Measurements from ENCODE around the gene SLC23A3.

SLC23A3 gene, protein sequence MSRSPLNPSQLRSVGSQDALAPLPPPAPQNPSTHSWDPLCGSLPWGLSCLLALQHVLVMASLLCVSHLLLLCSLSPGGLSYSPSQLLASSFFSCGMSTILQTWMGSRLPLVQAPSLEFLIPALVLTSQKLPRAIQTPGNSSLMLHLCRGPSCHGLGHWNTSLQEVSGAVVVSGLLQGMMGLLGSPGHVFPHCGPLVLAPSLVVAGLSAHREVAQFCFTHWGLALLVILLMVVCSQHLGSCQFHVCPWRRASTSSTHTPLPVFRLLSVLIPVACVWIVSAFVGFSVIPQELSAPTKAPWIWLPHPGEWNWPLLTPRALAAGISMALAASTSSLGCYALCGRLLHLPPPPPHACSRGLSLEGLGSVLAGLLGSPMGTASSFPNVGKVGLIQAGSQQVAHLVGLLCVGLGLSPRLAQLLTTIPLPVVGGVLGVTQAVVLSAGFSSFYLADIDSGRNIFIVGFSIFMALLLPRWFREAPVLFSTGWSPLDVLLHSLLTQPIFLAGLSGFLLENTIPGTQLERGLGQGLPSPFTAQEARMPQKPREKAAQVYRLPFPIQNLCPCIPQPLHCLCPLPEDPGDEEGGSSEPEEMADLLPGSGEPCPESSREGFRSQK

DNA sequence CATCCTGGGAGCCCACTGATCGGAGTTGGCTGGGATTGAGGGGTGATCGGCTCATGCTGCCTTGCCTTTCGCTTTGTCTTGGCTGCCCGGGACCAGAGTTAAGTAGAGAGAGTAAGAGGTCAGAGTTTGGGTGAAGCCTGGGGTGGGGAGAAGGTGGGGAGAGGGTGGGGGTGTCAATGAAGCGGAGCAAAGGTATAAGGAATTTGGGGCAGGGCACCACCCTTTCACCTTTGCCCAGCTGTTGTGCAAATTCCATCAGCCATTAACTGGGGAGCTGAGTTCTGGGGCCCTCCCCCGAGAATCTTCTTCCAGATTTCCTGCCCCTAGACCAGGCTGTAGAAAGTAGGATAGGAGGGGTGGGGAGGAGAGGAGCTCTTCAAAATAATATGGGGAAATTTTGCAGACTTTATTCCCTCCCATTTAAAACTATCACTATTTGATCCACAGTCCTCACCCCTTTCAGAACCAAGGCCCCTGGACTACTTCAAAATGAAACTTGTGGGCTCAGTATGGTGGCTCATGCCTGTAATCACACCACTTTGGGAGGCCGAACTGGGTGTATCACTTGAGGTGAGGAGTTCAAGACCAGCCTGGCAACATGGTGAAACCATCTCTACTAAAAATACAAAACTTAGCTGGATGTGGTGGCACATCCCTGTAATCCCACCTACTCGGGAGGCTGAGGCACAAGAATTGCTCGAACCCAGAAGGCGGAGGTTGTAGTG, at the start of gene SLC23A3:
SLC23A3 (minus strand) TSS at position 100 of the 725 bp plus-strand sequence; CDS start at position 55, 45 bp downstream.
- DNase-seq: no peak

DNA sequence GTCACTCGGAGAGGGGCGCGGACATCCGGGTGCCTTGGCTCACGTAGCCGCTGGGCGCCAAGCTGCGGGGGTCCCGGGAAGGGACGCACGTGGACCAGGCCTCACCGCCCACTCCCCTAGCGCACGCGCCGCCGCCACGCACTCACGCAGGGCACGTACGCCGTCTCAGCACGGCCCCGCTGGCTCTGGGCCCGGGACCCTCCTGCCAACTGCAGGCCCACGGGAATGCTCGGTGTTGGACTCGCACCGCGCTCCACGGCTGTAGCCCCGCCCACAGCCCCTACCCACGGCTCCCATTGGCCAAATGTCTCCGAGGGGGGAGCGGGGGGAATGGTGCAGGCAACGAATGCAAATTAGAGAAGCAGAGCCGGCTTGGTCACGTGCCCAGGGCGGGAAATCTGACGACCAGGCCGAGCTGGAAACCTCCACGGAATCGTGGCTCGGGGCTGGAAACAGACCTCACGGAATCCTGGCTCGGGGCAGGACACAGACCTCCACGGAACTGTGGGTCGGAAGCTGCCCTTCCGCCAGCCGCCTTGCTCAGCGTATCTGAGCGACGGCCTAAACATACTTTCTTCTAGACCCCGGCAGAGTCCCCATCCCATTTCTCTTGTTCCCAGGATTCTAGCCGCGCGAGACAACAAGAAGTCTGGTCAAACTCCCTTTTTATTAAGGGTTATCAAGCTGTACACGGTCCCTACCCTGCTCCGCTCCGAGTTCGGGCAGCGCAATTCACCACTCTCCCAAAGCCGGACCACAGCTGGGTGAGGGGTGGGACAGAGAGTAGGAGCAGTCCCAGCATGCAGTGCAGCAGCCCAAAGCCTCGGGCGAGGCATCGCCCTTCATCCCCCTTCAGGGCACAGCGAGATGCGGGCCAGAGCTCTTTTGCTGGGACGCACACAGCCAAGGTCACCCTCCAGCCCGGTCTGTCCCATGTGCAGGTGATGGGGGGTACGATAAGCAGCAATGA, 49.2 kb upstream of the SLC23A3 start, which contains the start of gene ABCB6:
ABCB6 (minus strand) TSS at position 227 of the 970 bp plus-strand sequence. CDS start 285 bp downstream, outside the sequence.
- peak; percentile 88 for DNase-seq

DNA sequence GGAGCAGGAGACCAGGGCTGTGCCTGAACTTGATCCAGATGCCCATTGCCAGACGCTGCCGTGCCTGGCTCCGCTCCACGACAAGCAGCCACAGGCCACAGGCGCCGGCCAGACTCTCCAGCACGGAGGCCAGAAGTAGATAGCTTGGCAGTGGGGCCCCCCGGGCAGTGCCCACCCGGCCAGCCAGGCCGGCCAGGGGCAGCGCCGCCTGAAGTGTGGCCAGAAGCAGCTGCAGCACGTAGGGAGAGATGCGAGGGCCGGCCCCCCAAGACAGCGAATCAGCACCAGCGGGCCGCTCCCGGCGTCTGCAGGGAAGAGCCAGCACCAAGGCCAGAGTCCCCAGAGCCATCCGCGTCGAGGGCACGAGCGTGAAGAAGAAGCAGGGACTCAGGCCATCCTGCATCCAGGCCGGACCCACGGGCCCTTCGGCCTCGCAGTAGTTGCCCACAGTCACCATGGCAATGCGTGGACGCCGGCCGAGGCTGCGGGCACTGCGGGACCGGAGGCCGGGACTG, 48.4 kb upstream of the SLC23A3 start:
- peak; percentile 35 for DNase-seq

DNA sequence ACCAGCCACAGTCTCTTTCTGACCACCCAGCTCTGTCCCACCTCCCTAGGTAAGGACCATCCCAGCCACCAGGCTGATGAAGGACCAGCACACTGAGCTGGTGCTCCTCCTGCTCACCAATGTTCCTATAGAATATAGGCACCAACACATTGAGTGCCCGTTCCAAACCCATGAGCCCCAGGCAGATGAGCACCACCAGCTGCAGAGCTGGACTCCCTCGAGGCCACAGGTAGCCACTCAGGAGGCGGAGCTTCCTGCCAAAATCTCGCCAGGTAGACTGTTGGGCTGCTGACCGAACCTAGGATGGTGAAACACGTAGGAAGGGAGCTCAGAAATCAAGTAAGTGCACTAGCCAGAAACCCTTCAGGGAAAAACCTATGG, 46.7 kb upstream of the SLC23A3 start:
- DNase-seq: no peak

DNA sequence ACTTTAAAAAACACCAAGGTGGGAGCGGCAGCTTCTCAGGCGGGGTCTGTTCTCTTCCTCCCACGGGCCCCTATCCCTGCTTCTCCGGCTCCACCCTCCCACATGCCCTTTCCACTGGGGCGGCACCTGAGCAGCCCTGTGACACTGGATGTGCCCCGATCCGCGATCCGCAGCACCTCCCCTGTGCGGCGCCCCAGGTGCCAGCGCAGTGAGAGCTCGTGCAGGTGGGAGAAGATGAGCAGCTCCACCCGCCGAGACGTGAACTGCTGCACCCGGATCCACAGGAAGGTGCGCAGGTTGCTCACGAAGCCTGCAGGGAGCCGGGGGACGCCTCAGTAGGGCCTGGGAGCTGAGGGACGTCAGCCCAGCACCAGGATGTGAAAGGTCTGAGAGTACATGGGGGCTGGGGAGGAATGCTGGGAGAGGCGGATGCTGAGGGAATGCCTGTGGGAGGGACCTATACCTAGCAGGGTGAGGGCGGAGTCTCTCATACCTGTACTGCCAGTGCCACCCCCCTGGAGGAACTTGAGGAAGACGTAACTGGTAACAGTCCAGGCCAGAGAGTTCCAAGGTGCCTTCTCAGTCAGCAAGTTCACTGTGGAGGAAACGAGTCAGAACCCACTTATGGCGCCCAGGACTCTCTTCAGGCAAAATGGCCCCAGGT, 46.2 kb upstream of the SLC23A3 start:
- no peak for DNase-seq

DNA sequence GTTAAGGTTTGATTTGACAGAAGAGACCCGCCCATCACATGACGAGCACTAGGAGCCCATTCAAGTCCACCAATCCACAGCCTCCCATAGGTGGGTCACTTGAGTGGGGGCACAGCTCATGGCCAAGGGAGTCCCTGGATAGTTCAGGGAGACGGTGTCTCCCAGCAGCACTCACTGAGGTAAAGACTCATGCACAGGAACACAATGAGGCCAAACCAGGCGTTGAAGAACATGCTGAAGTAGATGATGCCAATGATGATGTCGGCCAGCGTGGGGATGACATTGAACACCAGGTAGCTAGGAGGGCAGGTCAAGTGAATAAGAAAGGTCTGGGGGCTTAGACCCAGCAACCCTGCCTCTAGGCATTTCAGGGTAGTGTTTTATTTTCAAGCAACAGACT, 45.0 kb upstream of the SLC23A3 start:
- DNase-seq: no peak

DNA sequence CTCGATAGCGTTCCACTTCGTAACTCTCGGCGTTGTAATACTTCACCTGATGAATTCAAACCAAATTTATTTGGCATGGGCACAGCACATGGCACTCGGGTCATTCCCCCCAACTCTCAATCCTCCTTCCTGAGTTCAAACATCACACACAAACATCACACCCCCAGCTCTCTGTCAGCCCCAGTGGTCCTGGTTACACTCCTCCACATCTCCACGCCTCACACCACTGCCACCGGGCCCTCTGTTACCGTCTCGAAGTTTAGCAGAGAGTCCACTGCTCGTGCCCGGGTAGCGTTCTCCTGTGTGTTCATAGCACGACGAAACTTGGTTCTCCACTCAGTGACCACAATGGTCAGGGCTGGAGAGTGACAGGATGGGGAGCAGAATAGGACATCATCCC, 44.3 kb upstream of the SLC23A3 start:
- no peak for DNase-seq

DNA sequence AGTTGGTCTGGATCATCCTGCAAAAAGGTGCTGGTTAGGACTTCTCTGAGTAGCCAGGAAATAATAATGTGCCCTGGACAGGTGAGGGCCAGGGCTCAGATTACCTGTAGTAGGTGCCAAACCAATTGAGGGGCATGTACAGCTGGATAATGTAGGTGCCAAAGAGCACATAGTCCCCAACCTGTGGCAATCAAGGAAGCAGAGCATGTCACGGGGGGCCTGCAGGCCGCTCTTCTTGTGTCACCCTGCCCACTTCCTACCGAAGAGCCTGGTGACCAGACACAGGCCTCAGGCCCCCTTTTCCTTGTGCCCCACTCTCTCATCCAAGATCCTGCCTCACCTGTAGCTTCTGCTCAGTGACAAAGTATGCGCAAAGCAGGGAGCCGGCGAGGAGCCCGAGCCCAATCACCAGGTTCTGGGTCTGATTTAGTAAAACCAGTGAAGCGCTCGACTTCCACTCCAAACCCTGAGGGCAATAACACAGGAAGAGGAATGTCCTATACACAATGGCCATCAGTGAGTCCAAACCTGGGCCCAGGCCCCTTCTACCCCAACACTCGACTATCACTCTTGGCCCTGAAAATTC, 43.8 kb upstream of the SLC23A3 start:
- DNase-seq: no peak

DNA sequence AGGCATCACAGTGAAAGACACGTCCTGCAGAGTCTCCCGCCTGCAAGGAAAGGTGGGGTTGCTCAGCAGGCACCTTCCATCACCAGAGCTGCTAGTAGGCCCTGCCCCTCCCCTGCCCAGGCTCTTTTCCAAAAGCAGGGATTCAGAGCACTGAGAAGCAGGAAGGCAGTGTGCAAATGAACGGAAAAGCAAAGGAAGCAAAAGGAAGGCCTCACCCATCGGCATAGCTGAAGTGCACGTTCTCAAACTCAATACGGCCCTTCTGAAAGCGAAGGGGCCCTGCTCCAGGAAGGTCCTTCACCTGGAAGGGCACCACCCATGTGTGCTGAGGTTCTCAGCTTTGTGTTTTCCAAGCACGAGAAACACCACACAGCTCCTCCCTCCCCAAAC, 43.2 kb upstream of the SLC23A3 start:
- DNase-seq: no peak

DNA sequence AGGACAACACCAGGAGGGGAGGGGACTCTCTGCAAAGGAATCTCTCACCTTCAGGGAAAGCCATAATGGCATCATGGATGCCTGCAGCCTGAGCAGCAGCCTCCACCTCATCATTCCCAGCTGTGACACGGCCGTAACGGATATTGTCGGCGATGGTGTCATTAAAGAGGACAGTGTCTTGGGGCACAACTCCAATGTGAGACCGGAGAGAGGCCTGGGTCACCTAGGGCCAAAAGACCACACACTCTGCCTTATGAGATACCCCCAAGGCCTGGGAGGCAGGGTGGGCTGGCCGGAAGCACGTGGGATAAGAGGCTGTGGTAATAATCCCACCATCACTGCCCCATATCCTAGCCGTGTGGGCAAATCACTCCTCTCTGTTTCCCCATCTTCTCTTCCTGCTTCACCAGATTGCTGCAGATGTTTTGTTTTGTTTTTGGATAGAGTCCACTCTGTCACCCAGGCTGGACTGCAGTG, 41.1 kb upstream of the SLC23A3 start:
- DNase-seq: no peak

DNA sequence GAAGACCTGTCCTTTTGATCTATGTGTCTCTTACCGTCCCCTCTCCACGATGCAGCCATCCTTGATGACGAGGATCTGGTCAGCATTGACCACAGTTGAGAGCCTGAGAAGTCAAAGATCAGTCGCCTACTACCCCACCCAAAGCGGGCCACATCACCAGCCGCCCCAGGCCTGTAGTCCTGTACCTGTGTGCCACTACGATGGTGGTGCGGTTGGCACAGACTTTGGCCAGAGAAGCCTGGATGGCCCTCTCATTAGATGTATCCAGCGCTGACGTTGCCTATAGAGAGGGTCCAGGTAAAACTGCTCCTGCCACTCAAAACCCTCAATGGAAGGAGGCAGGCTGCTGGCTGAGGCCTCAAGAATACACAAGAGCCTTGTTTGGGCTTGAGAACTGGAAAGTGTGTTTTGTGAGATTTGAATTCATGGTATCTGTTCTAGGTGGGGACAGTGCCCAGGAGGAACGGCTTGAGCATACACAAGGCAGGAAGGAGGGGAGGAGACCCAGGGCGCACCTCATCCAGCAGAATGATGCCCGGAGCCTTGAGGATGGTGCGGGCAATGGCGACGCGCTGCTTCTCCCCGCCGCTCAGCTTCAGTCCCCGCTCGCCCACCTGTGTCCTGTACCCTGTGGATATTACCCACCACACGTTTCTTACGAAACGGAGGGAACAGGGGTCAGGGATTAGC, 40.5 kb upstream of the SLC23A3 start:
- no peak for DNase-seq

DNA sequence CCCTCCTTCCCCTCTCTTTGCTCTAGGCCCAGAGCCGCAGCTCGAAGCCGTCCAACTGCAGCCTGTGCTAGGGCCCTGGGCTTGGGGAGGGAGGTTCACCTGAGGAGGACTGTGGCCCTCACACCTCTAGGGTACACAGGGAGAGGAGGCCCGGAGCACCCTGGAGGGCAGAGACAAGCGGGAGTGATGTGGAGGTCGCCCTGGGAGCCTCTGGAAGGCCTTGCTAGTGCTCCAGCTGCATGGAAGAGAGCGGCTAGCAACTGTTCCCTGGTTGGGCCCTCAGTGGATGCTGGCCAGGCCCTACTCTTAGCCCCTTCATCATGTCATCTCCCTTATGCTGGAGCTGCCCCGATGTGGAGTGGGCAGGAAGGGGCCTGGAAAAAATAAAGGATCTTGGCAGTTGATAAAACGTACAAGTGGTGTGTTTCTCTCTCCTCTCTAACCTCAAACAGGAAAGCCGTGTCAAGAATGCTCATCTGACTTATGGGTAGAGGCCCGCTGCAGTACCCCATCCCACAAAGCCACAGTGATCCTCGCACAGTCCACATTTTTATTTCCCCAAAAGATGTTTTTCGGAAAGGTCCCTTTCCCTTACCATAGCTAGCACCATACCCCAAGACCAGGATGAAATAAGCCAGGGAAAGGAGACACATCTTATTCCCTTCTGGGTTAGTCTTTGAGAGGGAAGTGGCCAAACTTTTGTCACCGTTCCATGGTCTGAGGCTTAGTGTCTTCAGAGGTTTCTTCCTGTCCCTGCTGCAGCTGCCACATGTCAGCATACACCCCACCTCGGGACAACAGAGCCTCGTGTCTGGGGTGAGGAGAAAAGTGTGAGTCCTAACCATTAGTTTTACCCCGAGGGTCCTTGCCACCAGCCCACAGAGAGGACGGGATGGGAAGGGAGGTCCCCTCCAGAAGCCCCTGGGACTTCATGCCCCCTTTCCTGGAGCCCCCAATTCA, 39.7 kb upstream of the SLC23A3 start:
- no peak for DNase-seq

DNA sequence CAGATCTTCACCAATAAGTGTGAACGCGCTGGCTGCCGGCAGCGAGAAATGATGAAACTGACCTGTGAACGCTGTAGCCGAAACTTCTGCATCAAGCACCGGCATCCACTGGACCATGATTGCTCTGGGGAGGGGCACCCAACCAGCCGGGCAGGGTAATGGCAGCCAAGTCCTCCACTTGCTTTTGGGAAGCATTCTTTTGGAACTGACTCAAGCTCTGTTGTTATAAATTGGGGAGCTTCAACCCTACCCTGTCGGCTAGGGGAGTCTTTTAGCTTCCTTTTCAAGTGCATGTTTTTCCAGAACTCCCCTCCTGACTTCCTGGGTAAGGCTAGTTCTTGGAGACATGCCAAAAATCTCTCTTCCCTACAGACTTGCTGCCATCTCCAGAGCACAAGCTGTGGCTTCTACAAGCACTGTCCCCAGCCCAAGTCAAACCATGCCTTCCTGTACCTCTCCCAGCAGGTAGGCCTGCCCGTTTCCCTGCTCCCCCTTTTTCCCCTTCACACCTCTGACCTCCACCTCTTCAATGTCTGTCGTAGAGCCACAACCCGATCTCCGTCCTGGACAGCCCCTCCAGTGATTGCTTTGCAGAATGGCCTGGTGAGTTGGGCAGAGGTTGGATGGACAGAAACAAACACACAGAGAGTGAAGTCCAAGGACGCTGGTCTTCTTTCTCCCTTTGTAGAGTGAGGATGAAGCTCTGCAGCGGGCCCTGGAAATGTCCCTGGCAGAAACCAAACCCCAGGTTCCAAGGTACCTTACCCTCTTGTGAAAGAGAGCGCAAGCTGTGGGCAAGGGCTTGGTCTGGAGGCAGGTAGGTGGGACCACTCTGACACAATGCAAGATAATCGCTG, 38.3 kb upstream of the SLC23A3 start:
- DNase-seq: no peak

DNA sequence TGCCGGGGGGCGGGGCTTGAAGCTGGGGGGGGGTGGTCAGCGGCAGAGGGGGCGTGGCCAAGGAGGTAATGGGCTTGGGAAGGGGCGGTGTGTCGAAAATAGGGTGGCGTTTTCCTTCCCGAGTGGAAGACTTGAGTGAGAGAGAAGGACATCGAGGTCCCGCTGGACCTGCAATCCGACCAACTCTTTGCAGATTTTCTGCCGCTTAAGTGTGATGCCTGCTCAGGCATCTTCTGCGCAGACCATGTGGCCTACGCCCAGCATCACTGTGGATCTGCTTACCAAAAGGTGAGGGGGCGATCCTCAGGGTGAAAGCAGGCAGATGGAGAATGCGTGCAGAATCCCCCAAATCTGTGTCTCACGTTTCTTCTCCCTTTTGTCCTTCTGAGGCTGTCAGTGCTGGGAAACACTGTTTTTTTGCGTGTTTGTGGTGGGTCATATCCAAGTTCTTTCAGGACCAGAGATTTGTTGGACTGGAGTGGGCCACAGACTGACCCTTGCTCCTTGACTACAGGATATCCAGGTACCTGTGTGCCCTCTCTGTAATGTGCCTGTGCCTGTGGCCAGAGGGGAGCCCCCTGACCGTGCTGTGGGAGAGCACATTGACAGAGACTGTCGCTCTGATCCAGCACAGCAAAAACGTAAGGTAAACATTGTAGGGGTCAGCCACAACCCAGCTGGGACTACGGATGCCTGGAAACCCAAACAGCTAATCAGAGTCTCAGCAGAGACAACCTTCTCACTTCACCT, 37.5 kb upstream of the SLC23A3 start:
- DNase-seq: no peak

DNA sequence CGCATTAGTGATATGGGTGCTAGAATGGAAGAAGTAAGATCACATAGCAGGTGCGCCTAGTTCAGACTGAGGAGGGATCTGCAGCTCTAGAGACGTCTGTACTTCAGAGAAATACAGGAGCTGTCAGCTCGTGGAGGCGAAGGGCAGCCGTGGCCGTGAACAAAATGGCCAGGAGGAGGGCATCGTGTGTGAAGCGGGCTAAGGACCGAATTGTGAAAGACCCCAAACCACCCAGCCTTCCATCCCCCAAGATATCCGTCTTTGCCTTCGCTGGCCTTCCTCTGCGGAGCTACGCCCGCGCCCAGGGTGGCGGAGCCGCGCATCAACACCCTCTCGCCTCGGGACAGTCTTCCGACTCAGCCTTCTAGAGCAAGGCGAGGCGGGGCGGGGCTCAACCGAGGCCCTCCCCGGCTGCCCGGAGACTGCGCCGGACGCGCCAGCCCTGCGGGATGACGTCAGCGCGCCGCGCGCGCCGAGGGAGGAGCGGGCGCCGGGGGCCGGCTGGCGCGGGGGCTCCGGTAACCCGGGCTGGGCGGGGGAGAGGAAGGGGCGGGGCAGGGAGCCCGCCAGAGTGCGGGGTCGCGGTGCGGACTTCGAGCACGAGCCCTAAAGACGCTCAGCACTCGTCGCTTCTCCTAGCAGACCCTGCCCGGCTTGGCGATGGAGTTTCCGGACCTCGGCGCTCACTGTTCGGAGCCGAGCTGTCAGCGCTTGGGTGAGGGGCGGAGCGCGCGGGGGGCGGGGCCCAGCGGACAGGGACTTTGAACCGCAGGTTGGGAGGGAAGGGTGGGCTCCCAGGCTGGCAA, 36.7 kb upstream of the SLC23A3 start, which contains the start of gene ZFAND2B:
ZFAND2B (plus strand) TSS at position 455 of the 806 bp plus-strand sequence; CDS start at position 661, 206 bp downstream.
- peak; percentile 82 for DNase-seq

DNA sequence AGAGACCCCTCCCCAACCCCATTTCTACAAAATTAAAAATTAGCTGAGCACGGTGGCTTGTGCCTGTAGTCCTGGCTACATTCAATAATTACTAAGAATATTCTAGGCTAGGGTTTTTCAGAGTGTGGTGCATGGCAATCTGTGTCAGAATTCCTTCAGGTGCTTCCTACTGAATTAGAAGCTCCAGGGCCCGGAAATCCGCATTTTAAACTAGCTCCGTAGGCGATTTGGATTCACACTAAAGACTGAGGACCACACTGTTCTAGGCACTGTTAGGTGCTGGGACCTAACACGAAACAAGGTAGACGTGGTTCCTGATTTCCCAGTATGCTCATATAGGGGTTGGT, 36.1 kb upstream of the SLC23A3 start:
- no peak for DNase-seq

DNA sequence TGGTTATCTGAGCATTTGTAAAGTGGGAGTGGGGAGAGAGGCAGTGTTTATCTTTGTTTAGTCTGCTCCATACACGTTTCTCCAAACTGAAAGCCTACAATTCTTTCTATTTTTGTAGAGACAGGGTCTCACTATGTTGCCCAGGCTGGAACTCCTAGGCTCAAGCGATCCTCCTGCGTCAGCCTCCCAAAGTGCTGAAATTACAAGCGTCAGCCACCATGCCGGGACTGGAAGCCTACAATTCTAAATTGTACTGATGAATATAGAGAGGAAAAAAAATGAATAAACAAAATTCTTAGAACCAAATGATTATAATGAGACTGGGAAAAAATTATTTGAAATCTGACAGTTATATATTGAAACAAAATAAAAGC, 35.3 kb upstream of the SLC23A3 start:
- no peak for DNase-seq

All from NCI-H526 treated with DMSO at 0.1 percent for 48 hours (cell line).